Mononuclear cell (primary cell): ENCODE data around the gene EPHA8. TPM values are rescaled to one million over a fixed set of nuclear protein-coding genes. Genes with fewer than 3 reads are reported as not detected.

Source experiments
- H3K27me3 ChIP-seq: 2 replicates; pipeline ENCODE4 v1.6.0; 2011; ENCODE audit warnings: low read length, control low read depth; ENCODE audit not compliant: insufficient read depth
- H3K4me1 ChIP-seq: 2 replicates; pipeline ENCODE4 v1.5.1; 2011; ENCODE audit warnings: mild to moderate bottlenecking, low read length, control low read depth; ENCODE audit not compliant: insufficient read depth
- H3K4me3 ChIP-seq: 2 replicates; pipeline ENCODE4 v1.5.1; 2011; ENCODE audit warnings: mild to moderate bottlenecking, low read length, moderate library complexity
- H3K9me3 ChIP-seq: 2 replicates; pipeline ENCODE4 v1.5.1; 2011; ENCODE audit warnings: low read depth, mild to moderate bottlenecking, control low read depth, low read length
- total RNA-seq: library from RNA; depleted of rRNA; stranded (reverse); fragments of >200 nt; gene quantifications from one replicate; pipeline ENCODE4 v1.2.3, GENCODE V29; 2012

EPHA8 gene
- total RNA-seq, 1 donor = not detected

GRCh38 chr1:22570140-22570909, 7.0 kb downstream of the EPHA8 start:
- Histone ChIP-seq H3K4me3 (no peak overlapping the region), H3K9me3 (no peaks in the 10 kb centered on the region), H3K4me1 (no peaks in the 10 kb centered on the region), H3K27me3 (no peaks in the 10 kb centered on the region)

- Histone ChIP-seq H3K4me3 (no peak overlapping the region), H3K9me3 (peaks cover under 1% of the 10 kb centered on the region), H3K27me3 (no peaks in the 10 kb centered on the region), H3K4me1 (no peaks in the 10 kb centered on the region)
Measured at GRCh38 chr1:22572818-22573217, 9.5 kb downstream of the EPHA8 start.

GRCh38 chr1:22573237-22573636, 9.9 kb downstream of the EPHA8 start:
- Histone ChIP-seq H3K4me1 (no peaks in the 10 kb centered on the region), H3K27me3 (no peaks in the 10 kb centered on the region), H3K4me3 (no peak overlapping the region), H3K9me3 (peaks cover 4% of the 10 kb centered on the region)

- Histone ChIP-seq H3K4me3 (no peak overlapping the region), H3K4me1 (no peaks in the 10 kb centered on the region), H3K9me3 (peaks cover 9% of the 10 kb centered on the region), H3K27me3 (no peaks in the 10 kb centered on the region)
Measured at GRCh38 chr1:22575532-22576149, 12.4 kb downstream of the EPHA8 start.

GRCh38 chr1:22576150-22576544, 12.9 kb downstream of the EPHA8 start:
- no peaks in the 10 kb centered on the region for H3K27me3 ChIP-seq
- H3K4me3 ChIP-seq = no peak overlapping the region
- peaks cover 9% of the 10 kb centered on the region for H3K9me3 ChIP-seq
- H3K4me1 ChIP-seq = no peaks in the 10 kb centered on the region

- Histone ChIP-seq H3K27me3 (no peaks in the 10 kb centered on the region), H3K4me3 (no peak overlapping the region), H3K9me3 (peaks cover 9% of the 10 kb centered on the region), H3K4me1 (no peaks in the 10 kb centered on the region)
Measured at GRCh38 chr1:22576617-22577016, 13.3 kb downstream of the EPHA8 start.

GRCh38 chr1:22578732-22579361, 15.6 kb downstream of the EPHA8 start:
- Histone ChIP-seq H3K27me3 (no peaks in the 10 kb centered on the region), H3K4me3 (no peak overlapping the region), H3K4me1 (no peaks in the 10 kb centered on the region), H3K9me3 (peaks cover 9% of the 10 kb centered on the region)

- Histone ChIP-seq H3K4me1 (no peaks in the 10 kb centered on the region), H3K27me3 (no peaks in the 10 kb centered on the region), H3K9me3 (peaks cover 9% of the 10 kb centered on the region), H3K4me3 (no peak overlapping the region)
Measured at GRCh38 chr1:22579541-22580155, 16.4 kb downstream of the EPHA8 start.

GRCh38 chr1:22582661-22583635, 19.7 kb downstream of the EPHA8 start:
- H3K27me3 ChIP-seq = no peaks in the 10 kb centered on the region
- H3K4me1 ChIP-seq = no peaks in the 10 kb centered on the region
- peaks cover 8% of the 10 kb centered on the region for H3K9me3 ChIP-seq
- H3K4me3 ChIP-seq = no peak overlapping the region

GRCh38 chr1:22584001-22584562, 20.8 kb downstream of the EPHA8 start:
- Histone ChIP-seq H3K4me3 (no peak overlapping the region), H3K9me3 (no peaks in the 10 kb centered on the region), H3K4me1 (no peaks in the 10 kb centered on the region), H3K27me3 (no peaks in the 10 kb centered on the region)

GRCh38 chr1:22584970-22585369, 21.7 kb downstream of the EPHA8 start:
- H3K4me3 ChIP-seq = no peak overlapping the region
- H3K4me1 ChIP-seq = no peaks in the 10 kb centered on the region
- no peaks in the 10 kb centered on the region for H3K27me3 ChIP-seq
- H3K9me3 ChIP-seq = no peaks in the 10 kb centered on the region

GRCh38 chr1:22585471-22585870, 22.2 kb downstream of the EPHA8 start:
- Histone ChIP-seq H3K27me3 (no peaks in the 10 kb centered on the region), H3K4me1 (no peaks in the 10 kb centered on the region), H3K9me3 (no peaks in the 10 kb centered on the region), H3K4me3 (no peak overlapping the region)

GRCh38 chr1:22586356-22587130, 23.3 kb downstream of the EPHA8 start:
- Histone ChIP-seq H3K9me3 (no peaks in the 10 kb centered on the region), H3K27me3 (no peaks in the 10 kb centered on the region), H3K4me1 (no peaks in the 10 kb centered on the region), H3K4me3 (no peak overlapping the region)
